ENCODE measurements around the gene OR2T34.
"Not testable (repeated sequence)": the region's sequence is repeated elsewhere in the genome, so short reads cannot be mapped to it uniquely, and the experiment has no call there.

Gene OR2T34

GRCh38 chr1:248551027-248551426 lies 23.5 kb downstream of the OR2T34 start:
- not testable (repeated sequence) for DNase-seq (ENCODE audit: low read depth)

DNA sequence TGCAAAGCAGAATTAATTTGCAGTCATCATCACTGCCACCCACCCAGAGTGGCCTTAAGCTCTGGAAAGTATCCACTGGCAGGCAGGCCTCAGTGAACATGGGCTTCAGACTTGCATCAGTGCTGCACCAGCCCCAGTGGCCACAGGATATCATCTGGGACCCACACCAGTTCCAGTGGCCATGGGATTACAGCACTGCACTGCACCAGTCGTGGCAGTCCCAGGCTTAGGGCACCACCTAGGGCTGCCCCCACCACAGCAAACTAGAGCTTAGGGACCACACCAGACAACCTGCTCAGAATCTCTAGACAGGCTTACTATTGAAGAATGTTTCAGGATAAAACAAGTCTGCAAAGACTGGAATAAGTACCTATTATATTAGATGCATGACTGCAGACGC lies 27.2 kb downstream of the OR2T34 start:
- DNase-seq (ENCODE audit: low read depth) = not testable (repeated sequence)

GRCh38 chr1:248537449-248537848 lies 37.1 kb downstream of the OR2T34 start:
- not testable (repeated sequence) for DNase-seq (ENCODE audit: low read depth)
